ENCODE measurements around the gene ARAP2. TPM values are rescaled to one million over a fixed set of nuclear protein-coding genes. Genes with fewer than 3 reads are reported as not detected.

Gene ARAP2
- total RNA-seq, 1 donor from 2014 or later, result 22.3 TPM

DNA sequence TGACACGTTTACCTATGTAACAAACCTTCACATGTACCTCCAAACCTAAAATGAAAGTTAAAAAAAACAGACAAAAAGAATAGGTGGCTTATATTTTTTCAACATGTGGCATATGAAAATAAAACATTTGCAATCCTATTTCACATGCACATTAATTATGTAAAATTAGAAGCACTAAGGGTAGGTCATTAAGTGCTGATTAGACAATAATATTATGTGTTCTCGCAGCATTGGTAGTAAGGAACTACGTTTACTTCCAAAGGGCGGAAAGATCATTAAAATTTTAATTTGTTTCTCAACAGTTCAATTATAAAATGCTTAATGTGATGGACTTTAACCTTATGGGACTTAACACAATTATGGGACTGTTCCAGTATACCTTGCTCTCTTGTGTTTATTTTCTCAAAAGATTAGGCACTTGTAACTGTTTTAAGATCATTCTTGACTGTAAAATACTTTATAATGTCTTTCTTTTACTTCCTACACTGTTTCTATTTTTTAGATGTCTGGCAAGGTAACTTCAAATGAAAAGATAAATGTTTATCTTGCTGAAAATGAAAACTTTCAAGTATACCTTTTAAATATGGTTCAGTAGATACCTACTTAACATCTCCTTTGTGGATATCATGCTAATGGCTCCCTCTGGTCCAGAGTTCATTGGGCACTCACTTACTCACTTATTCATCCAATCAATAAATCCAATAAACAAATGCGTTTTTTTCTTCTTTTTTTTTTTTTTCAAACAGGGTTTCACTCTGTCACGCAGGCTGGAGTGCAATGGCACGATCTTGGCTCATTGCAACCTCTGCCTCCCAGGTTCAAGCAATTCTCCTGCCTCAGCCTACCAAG lies 202.0 kb downstream of the ARAP2 start:
- DNase-seq (ENCODE audit: low spot score), result peak; percentile 23

DNA sequence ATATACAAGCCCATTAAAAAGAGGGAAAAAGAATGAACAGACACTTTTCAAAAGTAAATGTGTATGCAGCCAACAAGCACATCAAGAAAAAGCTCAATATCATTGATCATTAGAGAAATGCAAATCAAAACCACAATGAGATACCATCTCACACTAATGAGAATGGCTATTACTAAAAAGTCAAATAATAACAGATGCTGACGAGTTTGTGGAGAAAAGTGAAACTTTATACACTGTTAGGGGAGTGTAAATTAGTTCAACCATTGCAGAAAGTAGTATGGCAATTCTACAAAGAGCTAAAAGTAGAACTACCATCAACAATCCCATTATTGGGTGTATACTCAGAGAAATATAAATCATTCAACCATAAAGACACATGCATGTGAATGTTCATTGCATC lies 203.0 kb downstream of the ARAP2 start:
- DNase-seq (ENCODE audit: low spot score), result no peak

DNA sequence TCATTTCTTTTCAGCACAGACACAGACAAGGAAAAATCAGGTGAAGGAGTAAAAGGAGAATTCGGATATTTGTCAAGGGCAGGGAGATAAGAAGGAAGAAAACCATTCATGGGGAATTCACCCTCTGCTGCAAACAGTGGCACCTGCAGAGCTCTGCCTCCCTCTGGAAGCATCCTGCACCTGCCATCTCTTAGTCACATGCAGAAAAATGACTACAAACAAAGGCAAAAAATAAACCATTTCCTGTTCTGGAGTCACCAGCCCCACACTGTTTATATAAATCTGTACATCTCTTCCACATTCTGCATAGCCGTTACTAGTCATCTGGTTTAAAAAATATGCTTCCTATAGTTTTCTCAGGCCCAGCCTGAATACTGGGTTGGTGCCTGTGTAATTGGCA lies 205.3 kb downstream of the ARAP2 start:
- no peak for DNase-seq (ENCODE audit: low spot score)

DNA sequence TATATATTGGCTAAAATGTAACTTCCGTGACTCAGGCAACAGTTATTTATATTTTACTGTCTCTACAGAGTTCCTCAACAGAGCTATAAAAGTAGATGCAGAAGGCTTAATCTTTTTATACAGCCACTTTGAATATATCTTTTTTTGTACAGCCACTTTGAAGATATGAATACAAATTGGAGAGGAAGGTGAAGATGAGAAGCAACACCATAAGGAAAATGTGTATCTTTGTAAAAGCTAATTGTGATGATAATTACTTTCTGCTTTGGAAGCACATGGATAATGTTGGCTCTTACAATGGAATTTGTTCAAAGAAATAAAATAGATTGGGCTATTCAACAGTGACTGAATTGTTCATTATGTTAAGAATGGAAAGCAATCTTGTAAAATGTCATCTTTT lies 205.8 kb downstream of the ARAP2 start:
- DNase-seq (ENCODE audit: low spot score), result no peak

DNA sequence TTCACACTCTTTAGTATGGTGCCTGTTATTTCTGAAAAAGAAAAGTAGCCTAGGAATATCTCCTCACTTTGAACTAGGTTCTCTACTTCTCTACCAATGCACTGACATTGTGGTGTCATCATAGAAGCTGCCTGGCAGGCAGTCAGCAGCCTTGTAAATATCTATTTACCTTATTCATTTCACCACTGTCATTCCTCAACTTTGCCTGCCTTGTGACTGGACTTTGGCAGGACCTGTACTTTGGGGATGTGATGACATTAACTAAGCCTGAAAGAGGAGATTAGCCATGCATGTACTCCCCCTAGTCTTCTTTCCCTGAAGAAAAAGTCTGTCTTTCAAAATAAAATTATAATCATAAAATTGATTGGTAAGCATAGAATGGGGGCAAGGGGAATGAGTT lies 207.2 kb downstream of the ARAP2 start:
- no peak for DNase-seq (ENCODE audit: low spot score)

DNA sequence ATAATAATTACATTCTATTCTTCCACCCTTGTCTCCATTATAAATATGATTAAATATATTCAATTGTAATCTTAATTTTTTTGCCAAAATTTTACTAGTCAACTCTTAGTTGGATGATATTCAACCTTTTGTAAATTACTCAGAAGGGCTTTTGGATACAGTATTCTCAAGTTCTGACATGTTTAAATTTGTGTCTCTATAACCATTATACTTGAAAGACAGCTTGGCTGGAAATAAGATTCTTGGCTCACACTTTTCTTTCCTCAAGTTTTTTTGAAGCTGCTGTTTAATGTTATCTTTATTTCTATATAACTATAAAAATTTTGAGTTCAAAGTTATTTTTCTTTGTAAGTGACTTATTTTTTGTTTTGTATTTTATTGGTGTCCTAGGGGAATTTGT lies 214.4 kb downstream of the ARAP2 start:
- DNase-seq (ENCODE audit: low spot score), result no peak

DNA sequence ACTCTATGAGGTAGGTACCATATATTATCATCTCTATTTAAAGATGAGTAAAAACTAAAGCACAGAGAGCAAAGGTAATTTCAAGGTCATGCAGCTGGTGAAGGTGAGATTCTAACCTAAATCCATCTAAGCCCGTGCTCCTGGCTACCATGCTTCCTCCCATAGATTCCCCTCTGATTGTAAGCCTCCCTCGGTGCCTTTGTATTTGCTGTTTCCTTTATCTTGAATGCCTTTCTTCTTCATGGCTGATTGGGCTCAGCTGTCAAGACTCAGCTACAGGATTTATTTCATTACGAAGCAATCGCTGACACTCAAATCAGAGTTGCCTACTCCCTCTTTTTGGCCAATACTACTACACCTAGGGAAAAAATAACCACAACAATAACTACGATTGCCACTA lies 217.1 kb downstream of the ARAP2 start:
- no peak for DNase-seq (ENCODE audit: low spot score)

DNA sequence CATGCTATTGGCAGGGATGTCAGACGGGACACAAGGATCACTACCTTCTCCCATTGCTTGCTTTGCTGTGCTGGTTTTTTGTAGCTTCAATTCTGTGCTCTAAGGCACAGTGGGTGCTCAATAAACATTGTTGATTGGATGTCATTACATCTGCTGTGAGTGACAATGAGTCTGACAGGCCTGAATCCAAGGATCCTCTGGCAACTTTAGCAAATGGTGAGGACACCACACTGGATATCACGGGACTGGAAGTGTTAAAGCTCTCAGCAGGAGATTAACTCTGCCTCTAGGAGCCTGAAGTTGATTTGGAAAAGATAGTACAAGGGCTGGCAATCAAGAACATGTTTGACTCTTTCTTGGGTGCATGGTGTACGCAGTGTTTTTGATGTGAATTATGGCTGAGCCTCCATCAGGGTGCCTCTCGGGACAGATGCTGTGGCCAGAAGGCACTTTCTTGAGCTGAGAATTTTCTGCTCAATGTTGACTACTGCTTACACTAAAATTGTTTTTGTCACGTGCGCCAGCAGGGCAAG lies 217.9 kb downstream of the ARAP2 start:
- no peak for DNase-seq (ENCODE audit: low spot score)

DNA sequence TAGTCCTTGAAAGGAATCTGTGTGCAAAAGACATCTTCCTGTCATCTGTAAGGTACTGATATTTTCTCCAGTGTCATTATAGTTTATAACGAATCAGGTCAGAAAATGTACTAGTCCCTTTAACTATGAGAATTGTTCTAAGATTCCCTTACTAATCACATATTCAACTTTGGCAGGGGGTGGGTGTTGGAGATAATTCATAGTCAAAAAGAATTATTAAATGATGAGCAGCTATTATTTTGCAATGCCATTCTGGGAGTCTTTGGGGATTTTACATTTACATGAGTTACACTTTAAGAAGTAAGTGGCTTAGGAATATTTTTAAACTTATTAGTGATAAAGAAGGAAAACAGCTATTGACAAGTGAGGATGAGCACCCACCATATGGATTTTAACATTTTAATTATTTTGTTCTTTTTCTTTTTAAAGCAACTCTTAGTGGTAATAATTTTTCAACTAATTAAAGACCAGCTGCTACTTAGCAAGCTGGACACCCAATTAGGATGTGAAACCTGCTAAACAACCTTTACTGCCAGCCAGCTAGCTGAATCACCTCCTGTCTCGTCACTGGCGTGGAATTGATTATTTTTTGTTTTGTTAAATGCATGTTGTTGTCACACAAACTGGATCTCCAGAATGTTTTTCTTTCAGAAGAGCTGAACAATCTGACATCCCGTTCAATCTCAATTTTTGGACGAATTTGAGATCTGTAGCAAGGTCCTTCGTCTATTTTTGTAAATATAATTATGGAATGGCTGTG lies 219.2 kb downstream of the ARAP2 start:
- DNase-seq (ENCODE audit: low spot score), result peak; percentile 58

DNA sequence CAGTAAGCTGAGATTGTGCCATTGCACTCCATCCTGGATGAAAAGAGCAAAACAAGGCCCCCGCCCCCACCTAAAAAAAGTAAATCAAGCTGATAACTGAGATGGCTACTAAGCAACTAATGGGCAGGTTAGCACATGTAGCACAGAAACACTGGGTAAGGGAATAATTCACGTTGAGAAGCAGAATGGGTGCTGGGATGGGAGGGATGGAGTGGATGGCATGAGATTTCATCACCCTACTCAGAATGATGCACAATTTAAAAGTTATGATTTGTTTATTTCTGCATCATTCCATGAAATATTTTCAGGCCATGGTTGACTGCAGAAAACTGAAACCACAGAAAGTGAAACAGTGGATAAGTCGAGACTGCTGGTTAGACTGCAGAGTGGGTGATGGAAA lies 224.0 kb downstream of the ARAP2 start:
- no peak for DNase-seq (ENCODE audit: low spot score)

Other genes with a start within 250 kb of the ARAP2 start
- 0.20 TPM for gene DTHD1, start 37.1 kb upstream of the ARAP2 start, total RNA-seq

All from mucosa of gallbladder (tissue), 1 donor.